GM12878 (cell line): ENCODE measurements around the gene DCDC2. TPM values are rescaled to one million over a fixed set of nuclear protein-coding genes. Genes with fewer than 3 reads are reported as not detected.

Source experiments
- BCL3 ChIP-seq: IDR thresholded peaks from 2 replicates; pipeline ENCODE4 v1.6.1; 2011; ENCODE audit warnings: borderline replicate concordance, low read depth, mild to moderate bottlenecking, moderate library complexity, low read length; ENCODE audit not compliant: insufficient read depth, poor library complexity, severe bottlenecking
- CEBPZ ChIP-seq: fragments of 150-350 bp; IDR thresholded peaks from 2 replicates; pipeline ENCODE4 v1.6.1; 2016; ENCODE audit warnings: low read depth, low read length
- E2F8 ChIP-seq: fragments of 450-650 bp; IDR thresholded peaks from 2 replicates; pipeline ENCODE4 v1.6.1; 2018; ENCODE audit warnings: mild to moderate bottlenecking, low read depth, moderate library complexity; ENCODE audit not compliant: partially characterized antibody
- MAX ChIP-seq: IDR thresholded peaks from 2 replicates; pipeline ENCODE4 v1.6.1; 2012; ENCODE audit warnings: low read depth, low read length, improper control_type of control experiment
- MTA3 ChIP-seq: IDR thresholded peaks from 2 replicates; pipeline ENCODE4 v1.6.1; 2012; ENCODE audit warnings: low read length, inconsistent platforms, borderline replicate concordance
- SIX5 ChIP-seq: IDR thresholded peaks from 2 replicates; pipeline ENCODE4 v1.6.1; 2011; ENCODE audit warnings: mild to moderate bottlenecking, low read depth, low read length, moderate library complexity; ENCODE audit not compliant: severe bottlenecking
- SUPT20H ChIP-seq: IDR thresholded peaks from 2 replicates; pipeline ENCODE4 v1.6.1; 2011; ENCODE audit warnings: low read depth, mild to moderate bottlenecking, low read length, moderate library complexity, borderline replicate concordance; ENCODE audit not compliant: control insufficient read depth
- polyA plus RNA-seq, 11 experiments: library from polyadenylated mRNA; depleted of rRNA in 4 of 11; unstranded in 6 of 11; stranded (reverse) in 5 of 11; fragments of >200 nt; fragmentation: Nextera tagmentation in 4 of 11; fragmentation: Illumina TruSeq in 1 of 11; extraction: Ambion mirVana in 4 of 11; extraction: Trizol in 1 of 11; gene quantifications; 1 replicate in 1 of 11; 2 replicates in 10 of 11; pipeline versions ENCODE4 v1.2.1 to v1.2.3, GENCODE V29; 2011 to 2016; ENCODE audit warnings: inconsistent platforms in 2 of 11, missing spikeins in 2 of 11, low read depth in 1 of 11
- total RNA-seq, 4 experiments: library from RNA; depleted of rRNA in 3 of 4; stranded (reverse); fragments of >200 nt in 3 of 4; fragmentation: Illumina TruSeq in 1 of 4; extraction: Trizol in 1 of 4; gene quantifications; 2 replicates each; pipeline versions ENCODE4 v1.2.1 to v1.2.3, GENCODE V29; 2013 to 2021

The DCDC2 gene
- total and polyA plus RNA-seq, 10 of the 15 experiments (the other 5 are each of a cell fraction or from before 2014, with no cell fraction given), result under 0.01 to 0.03 TPM; not detected in 8

- TF ChIP-seq MTA3 (no peak), CEBPZ (no peak), E2F8 (no peak), BCL3 (no peak), MAX (no peak), SIX5 (no peak), SUPT20H (no peak)
Measured at GRCh38 chr6:24257282-24257681, 100.6 kb downstream of the DCDC2 start (continued).
